ENCODE results near the gene ZNF341.

The ZNF341 gene

GRCh38 chr20:33728463-33728862 is 3.3 kb upstream of the ZNF341 start:
- H3K4me3 ChIP-seq: no peak overlapping the region
- in situ Hi-C loops (cut with MboI; ENCODE audit: low sequenced_read_pairs): no loop called here
- DNase-seq (ENCODE audit: low spot score in 2 of 2): no peak

GRCh38 chr20:33729101-33729500 is 2.7 kb upstream of the ZNF341 start:
- H3K4me1 ChIP-seq: peaks cover 20% of the 10 kb centered on the region
- no peak overlapping the region for H3K4me3 ChIP-seq
- DNase-seq (ENCODE audit: low spot score in 2 of 2): no peak
- no peaks in the 10 kb centered on the region for H3K27me3 ChIP-seq (ENCODE audit: low read depth)
- H3K36me3 ChIP-seq (replicated peaks): no peaks in the 10 kb centered on the region
- no peaks in the 10 kb centered on the region for H3K9me3 ChIP-seq
- in situ Hi-C loops (cut with MboI; ENCODE audit: low sequenced_read_pairs): no loop called here

More at GRCh38 chr20:33728463-33728862, 3.3 kb upstream of the ZNF341 start:
- peaks cover 14% of the 10 kb centered on the region for H3K4me1 ChIP-seq
- no peaks in the 10 kb centered on the region for H3K27me3 ChIP-seq (ENCODE audit: low read depth)
- H3K36me3 ChIP-seq (replicated peaks): no peaks in the 10 kb centered on the region
- H3K9me3 ChIP-seq: no peaks in the 10 kb centered on the region

DNA sequence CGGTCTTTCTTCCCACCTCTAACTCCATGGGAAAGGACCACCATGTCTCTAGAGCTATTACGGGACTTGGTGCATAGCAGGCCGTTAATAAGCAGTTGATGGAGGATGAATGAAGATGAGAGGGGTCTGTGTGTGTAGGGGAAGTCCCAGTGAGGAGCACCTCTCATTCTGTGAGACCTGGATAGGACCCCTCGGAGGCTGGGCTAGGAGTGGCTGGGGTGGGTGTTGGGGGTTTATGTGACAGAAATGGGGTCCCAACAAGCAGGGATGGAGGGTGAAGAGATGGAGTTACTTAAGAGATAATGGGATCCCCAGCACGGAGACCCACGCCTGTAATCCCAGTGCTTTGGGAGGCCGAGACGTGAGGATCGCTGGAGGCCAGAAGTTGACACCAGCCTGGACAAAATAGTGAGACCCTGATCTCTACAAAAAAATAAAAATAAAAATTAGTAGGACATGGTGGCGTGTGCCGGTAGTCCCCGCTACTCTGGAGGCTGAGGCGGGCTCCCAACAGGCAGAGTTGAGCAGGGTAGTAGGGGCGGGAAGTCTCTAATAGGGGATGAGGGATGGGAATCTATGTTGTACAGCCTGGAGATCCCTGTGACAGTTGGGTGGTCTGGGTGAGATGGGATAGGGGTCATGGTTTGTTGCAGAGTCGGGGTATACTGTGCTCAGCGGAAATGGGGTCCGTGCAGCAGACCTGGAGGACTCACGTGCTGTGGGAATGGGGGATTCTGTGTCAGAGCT is 677 bp upstream of the ZNF341 start:
- in situ Hi-C loops (cut with MboI; ENCODE audit: low sequenced_read_pairs): no loop called here

GRCh38 chr20:33732166-33732970 is 572 bp downstream of the ZNF341 start:
- in situ Hi-C loops (cut with MboI; ENCODE audit: low sequenced_read_pairs): no loop called here
- no peaks in the 10 kb centered on the region for H3K36me3 ChIP-seq (replicated peaks)
- DNase-seq (ENCODE audit: low spot score in 2 of 2): peak; percentile 66 to 91
- H3K4me3 ChIP-seq: peak overlapping the region; percentile 41
- no peaks in the 10 kb centered on the region for H3K27me3 ChIP-seq (ENCODE audit: low read depth)
- peaks cover 20% of the 10 kb centered on the region for H3K4me1 ChIP-seq
- H3K9me3 ChIP-seq: peaks cover 8% of the 10 kb centered on the region

More for the DNA sequence above, 677 bp upstream of the ZNF341 start:
- Histone ChIP-seq H3K36me3 (replicated peaks) (no peaks in the 10 kb centered on the region), H3K27me3 (ENCODE audit: low read depth) (no peaks in the 10 kb centered on the region), H3K4me3 (peak overlapping the region; percentile 31), H3K4me1 (peaks cover 20% of the 10 kb centered on the region), H3K9me3 (no peaks in the 10 kb centered on the region; the same call in 1 of the 2 replicates)
- no peak for DNase-seq (ENCODE audit: low spot score in 2 of 2)

DNA sequence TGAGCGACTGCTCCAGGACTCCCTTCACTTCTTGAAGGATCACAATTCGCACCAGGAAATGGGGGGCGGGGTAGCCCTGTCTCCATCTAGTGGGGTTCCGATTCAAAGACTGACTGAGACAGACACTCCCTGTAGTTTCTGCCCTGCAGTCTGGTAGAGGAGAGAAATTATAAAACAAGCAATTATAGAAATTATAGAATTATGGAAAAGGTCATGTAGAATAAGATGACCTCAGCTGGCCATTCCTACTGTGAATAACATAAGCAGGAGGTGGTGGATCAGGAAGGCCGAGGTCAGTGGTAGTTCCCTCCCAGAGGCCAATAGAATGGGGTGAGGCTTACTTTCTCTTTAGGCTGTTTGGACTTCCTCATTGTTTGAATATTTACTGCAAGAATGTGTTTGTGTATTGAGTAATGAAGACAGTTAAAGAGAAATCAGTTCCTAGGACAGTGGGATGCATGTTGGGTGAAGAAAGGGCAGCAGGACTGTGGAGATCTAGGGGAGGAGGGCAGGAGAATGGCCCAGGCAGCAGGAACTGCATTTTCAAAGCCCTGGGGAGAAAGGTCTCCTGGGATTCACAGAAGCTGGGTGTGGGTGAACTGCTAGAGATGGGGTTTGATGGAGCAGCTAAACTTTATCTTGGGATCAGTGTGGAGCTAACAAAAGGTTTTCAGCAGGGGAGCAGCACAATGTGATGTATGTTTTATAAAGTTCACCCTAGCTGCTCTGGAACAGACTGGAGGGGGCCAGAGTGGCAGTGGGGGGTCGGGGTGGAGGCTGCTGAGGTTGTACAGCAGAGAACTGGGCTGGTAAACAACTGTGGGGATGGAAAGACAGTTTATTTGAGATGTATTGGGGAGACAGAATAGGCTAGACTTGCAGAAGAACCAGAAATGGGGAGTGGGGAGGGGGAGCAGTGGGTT is 2.1 kb downstream of the ZNF341 start:
- Histone ChIP-seq H3K9me3 (peaks cover 12% of the 10 kb centered on the region), H3K27me3 (ENCODE audit: low read depth) (no peaks in the 10 kb centered on the region), H3K4me3 (no peak overlapping the region), H3K4me1 (peaks cover 20% of the 10 kb centered on the region), H3K36me3 (replicated peaks) (no peaks in the 10 kb centered on the region)
- DNase-seq (ENCODE audit: low spot score in 2 of 2): peak in 1 of 2 experiments; percentile 56
- in situ Hi-C loops (cut with MboI; ENCODE audit: low sequenced_read_pairs): no loop called here

GRCh38 chr20:33736962-33737361 is 5.2 kb downstream of the ZNF341 start:
- DNase-seq (ENCODE audit: low spot score in 2 of 2): no peak
- no peaks in the 10 kb centered on the region for H3K27me3 ChIP-seq (ENCODE audit: low read depth)
- peaks cover 16% of the 10 kb centered on the region for H3K4me1 ChIP-seq
- H3K36me3 ChIP-seq (replicated peaks): no peaks in the 10 kb centered on the region
- peaks cover 12% of the 10 kb centered on the region for H3K9me3 ChIP-seq
- in situ Hi-C loops (cut with MboI; ENCODE audit: low sequenced_read_pairs): no loop called here
- H3K4me3 ChIP-seq: no peak overlapping the region

DNA sequence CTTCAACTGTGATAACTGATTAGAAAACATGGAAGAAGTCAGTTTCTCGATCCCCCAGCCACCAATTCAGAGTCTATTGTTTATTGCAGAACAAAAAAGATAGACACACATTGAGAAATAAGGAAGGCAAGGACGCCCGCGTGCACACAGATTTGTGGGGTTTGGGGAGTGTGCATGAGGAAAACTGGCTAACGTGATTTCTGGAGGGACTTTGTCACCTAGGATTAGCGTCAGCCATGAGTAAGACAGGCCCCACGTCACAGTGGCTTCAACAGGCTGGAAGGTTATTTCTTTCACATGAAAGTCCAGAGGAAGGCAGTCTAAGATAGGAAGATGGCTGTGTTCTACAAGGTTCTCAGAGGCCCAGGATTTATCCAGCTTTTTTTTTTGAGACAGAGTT is 7.7 kb downstream of the ZNF341 start:
- Histone ChIP-seq H3K4me3 (no peak overlapping the region), H3K4me1 (no peaks in the 10 kb centered on the region), H3K27me3 (ENCODE audit: low read depth) (no peaks in the 10 kb centered on the region), H3K9me3 (peaks cover 12% of the 10 kb centered on the region), H3K36me3 (replicated peaks) (no peaks in the 10 kb centered on the region)
- in situ Hi-C loops (cut with MboI; ENCODE audit: low sequenced_read_pairs): no loop called here
- no peak for DNase-seq (ENCODE audit: low spot score in 2 of 2)

- Histone ChIP-seq H3K4me3 (no peak overlapping the region), H3K4me1 (no peaks in the 10 kb centered on the region), H3K36me3 (replicated peaks) (no peaks in the 10 kb centered on the region), H3K27me3 (ENCODE audit: low read depth) (no peaks in the 10 kb centered on the region), H3K9me3 (peaks cover 12% of the 10 kb centered on the region)
- DNase-seq (ENCODE audit: low spot score in 2 of 2): no peak
- in situ Hi-C loops (cut with MboI; ENCODE audit: low sequenced_read_pairs): no loop called here
These were observed 8.4 kb downstream of the ZNF341 start for GRCh38 chr20:33740189-33740588.

DNA sequence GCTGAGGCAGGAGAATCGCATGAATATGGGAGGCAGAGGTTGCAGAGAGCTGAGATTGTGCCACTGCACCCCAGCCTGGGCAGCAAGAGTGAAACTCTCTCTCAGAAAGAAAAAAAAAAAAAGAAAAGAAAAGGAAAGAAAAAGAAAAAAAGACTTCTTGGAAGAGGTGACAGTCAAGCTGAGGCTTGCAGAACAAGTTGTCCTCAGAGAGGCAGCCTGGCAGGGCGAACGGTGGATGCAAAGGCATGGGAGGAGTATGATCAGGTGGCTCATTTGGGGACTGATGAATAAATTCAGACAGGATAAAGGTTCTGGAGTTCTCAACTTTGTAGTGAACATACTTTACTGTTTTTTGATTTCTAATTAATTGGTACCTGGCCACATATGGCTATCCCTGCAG is 12.4 kb downstream of the ZNF341 start:
- in situ Hi-C loops (cut with MboI; ENCODE audit: low sequenced_read_pairs): no loop called here
- no peak for DNase-seq (ENCODE audit: low spot score in 2 of 2)
- Histone ChIP-seq H3K4me1 (no peaks in the 10 kb centered on the region), H3K9me3 (no peaks in the 10 kb centered on the region), H3K27me3 (ENCODE audit: low read depth) (no peaks in the 10 kb centered on the region), H3K36me3 (replicated peaks) (no peaks in the 10 kb centered on the region), H3K4me3 (no peak overlapping the region)

- Histone ChIP-seq H3K36me3 (replicated peaks) (no peaks in the 10 kb centered on the region), H3K4me1 (no peaks in the 10 kb centered on the region), H3K4me3 (no peak overlapping the region), H3K9me3 (no peaks in the 10 kb centered on the region), H3K27me3 (ENCODE audit: low read depth) (no peaks in the 10 kb centered on the region)
- in situ Hi-C loops (cut with MboI; ENCODE audit: low sequenced_read_pairs): no loop called here
- DNase-seq (ENCODE audit: low spot score in 2 of 2): no peak
These were observed 13.1 kb downstream of the ZNF341 start for GRCh38 chr20:33744773-33745385.

GRCh38 chr20:33746325-33746998 is 14.7 kb downstream of the ZNF341 start:
- Histone ChIP-seq H3K9me3 (no peaks in the 10 kb centered on the region), H3K27me3 (ENCODE audit: low read depth) (no peaks in the 10 kb centered on the region), H3K4me1 (no peaks in the 10 kb centered on the region), H3K4me3 (no peak overlapping the region), H3K36me3 (replicated peaks) (no peaks in the 10 kb centered on the region)
- no peak for DNase-seq (ENCODE audit: low spot score in 2 of 2)
- in situ Hi-C loops (cut with MboI; ENCODE audit: low sequenced_read_pairs): no loop called here

DNA sequence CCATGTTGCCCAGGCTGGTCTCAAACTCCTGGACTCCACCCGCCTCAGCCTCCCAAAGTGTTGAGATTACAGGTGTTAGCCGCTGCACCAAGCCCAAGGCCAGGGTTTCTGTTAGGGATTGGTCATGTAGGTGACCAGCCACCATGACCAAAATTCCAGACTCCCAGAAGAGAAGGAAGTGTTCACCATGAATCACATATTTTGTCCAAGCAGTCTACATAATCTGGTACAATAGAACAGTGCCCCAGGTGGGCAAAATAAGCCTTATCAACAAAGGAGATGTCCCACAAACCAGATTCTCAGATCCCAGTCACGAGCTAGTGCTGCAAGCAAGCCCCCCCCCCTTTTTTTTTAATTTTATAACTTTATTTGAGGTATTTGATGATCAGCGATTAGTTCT is 20.0 kb downstream of the ZNF341 start:
- H3K4me3 ChIP-seq: no peak overlapping the region
- H3K36me3 ChIP-seq (replicated peaks): peaks cover 4% of the 10 kb centered on the region
- H3K4me1 ChIP-seq: peaks cover 6% of the 10 kb centered on the region; the same call in 1 of the 2 replicates
- in situ Hi-C loops (cut with MboI; ENCODE audit: low sequenced_read_pairs): no loop called here
- DNase-seq (ENCODE audit: low spot score in 2 of 2): no peak
- H3K27me3 ChIP-seq (ENCODE audit: low read depth): no peaks in the 10 kb centered on the region
- no peaks in the 10 kb centered on the region for H3K9me3 ChIP-seq

DNA sequence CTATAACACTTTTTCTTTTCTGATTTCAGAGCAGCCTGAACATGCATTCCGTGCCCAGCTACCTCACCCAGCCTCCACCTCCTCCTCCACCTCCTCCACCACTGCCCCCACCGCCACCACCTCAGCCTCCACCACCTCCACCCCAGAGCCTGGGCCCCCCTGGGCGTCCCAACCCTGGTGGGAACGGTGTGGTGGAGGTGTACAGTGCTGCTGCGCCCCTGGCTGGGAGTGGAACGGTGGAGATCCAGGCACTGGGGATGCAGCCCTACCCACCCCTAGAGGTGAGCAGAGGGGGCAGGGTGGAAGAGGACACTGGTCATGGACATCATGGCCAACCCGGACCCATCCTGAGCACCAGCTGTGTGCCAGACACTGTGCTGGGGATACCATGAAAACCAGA is 21.3 kb downstream of the ZNF341 start:
- peaks cover 4% of the 10 kb centered on the region for H3K36me3 ChIP-seq (replicated peaks)
- no peak for DNase-seq (ENCODE audit: low spot score in 2 of 2)
- peaks cover 6% of the 10 kb centered on the region; the same call in 1 of the 2 replicates for H3K4me1 ChIP-seq
- no peaks in the 10 kb centered on the region for H3K9me3 ChIP-seq
- H3K4me3 ChIP-seq: no peak overlapping the region
- H3K27me3 ChIP-seq (ENCODE audit: low read depth): no peaks in the 10 kb centered on the region
- in situ Hi-C loops (cut with MboI; ENCODE audit: low sequenced_read_pairs): no loop called here
